Measurements from ENCODE around the gene LRRC15. TPM values are rescaled to one million over a fixed set of nuclear protein-coding genes. Genes with fewer than 3 reads are reported as not detected.

LRRC15 gene
- total RNA-seq, 5 donors from 2014 or later (not counting 1 experiment from before 2014, with no cell fraction given), result not detected

Other genes with a start within 250 kb of the LRRC15 start
- gene HES1, start 233.6 kb downstream of the LRRC15 start, total RNA-seq, result 1 to 10 TPM in 1 of 5 donors, under 1 TPM in 4; 0.35 to 1.1 (median 0.46) TPM
- under 1 TPM in 2 of 5 donors, not detected in 3; 0.12 to 0.13 TPM for gene CPN2, start 18.4 kb downstream of the LRRC15 start, total RNA-seq
- gene GP5, start 29.5 kb upstream of the LRRC15 start, total RNA-seq, result 1 to 10 TPM; 5.1 to 8.4 (median 6.3) TPM
- gene ATP13A3, start 117.3 kb upstream of the LRRC15 start, total RNA-seq, result 10 to 100 TPM; 48.1 to 71.7 (median 52.0) TPM